Loucy (cell line): ENCODE results near the gene INSYN1.

Source experiments
- H2AFZ ChIP-seq: fragments of 200-600 bp; sonication (generic); 2 replicates; pipeline ENCODE4 v1.6.0; 2016; ENCODE audit warnings: antibody characterized with exemption, mild to moderate bottlenecking, low read length, moderate library complexity
- H3F3A ChIP-seq: fragments of 200-600 bp; 2 replicates; pipeline ENCODE4 v1.6.0; 2016; ENCODE audit warnings: antibody characterized with exemption, low read depth, mild to moderate bottlenecking
- H3K27me3 ChIP-seq: fragments of 200-600 bp; sonication (generic); 2 replicates; pipeline ENCODE4 v1.6.1; 2014; ENCODE audit warnings: low read length, mild to moderate bottlenecking; ENCODE audit not compliant: insufficient read depth, poor library complexity, severe bottlenecking
- H3K36me3 ChIP-seq: fragments of 200-600 bp; sonication (generic); 2 replicates; pipeline ENCODE4 v1.6.1; 2016; ENCODE audit warnings: low read length; ENCODE audit not compliant: insufficient read depth
- H3K4me1 ChIP-seq: fragments of 200-600 bp; sonication (generic); 2 replicates; pipeline ENCODE4 v1.5.1; 2014; ENCODE audit warnings: low read length, mild to moderate bottlenecking; ENCODE audit not compliant: insufficient read depth, poor library complexity, severe bottlenecking
- H3K4me2 ChIP-seq: fragments of 200-600 bp; sonication (generic); 2 replicates; pipeline ENCODE4 v1.6.0; 2014; ENCODE audit warnings: antibody characterized with exemption, low read length, low read depth, mild to moderate bottlenecking; ENCODE audit not compliant: poor library complexity, severe bottlenecking
- H3K4me3 ChIP-seq: fragments of 200-600 bp; sonication (generic); 2 replicates; pipeline ENCODE4 v1.5.1; 2014; ENCODE audit warnings: low read length, mild to moderate bottlenecking, mixed read lengths; ENCODE audit not compliant: poor library complexity, severe bottlenecking
- H3K79me2 ChIP-seq: fragments of 200-600 bp; sonication (generic); 2 replicates; pipeline ENCODE4 v1.6.1; 2014; ENCODE audit warnings: low read length; ENCODE audit not compliant: insufficient read depth
- H3K9ac ChIP-seq: fragments of 200-600 bp; sonication (generic); 2 replicates; pipeline ENCODE4 v1.6.0; 2014; ENCODE audit warnings: mild to moderate bottlenecking, low read depth, low read length, moderate library complexity; ENCODE audit not compliant: poor library complexity, severe bottlenecking
- H3K9me2 ChIP-seq: fragments of 200-600 bp; sonication (generic); replicated peaks from 2 replicates; pipeline ENCODE4 v1.6.1; 2016; ENCODE audit warnings: low read depth, low read length, mixed read lengths
- H3K9me3 ChIP-seq: fragments of 200-600 bp; sonication (generic); 2 replicates; pipeline ENCODE4 v1.6.1; 2014; ENCODE audit warnings: mild to moderate bottlenecking, antibody characterized with exemption, low read length, low read depth; ENCODE audit not compliant: insufficient read depth
- H4K20me1 ChIP-seq: fragments of 200-600 bp; sonication (generic); 2 replicates; pipeline ENCODE4 v1.6.0; 2014; ENCODE audit warnings: antibody characterized with exemption, low read length, mild to moderate bottlenecking; ENCODE audit not compliant: insufficient read depth, poor library complexity, severe bottlenecking
- EZH2phosphoT487 ChIP-seq: fragments of 200-600 bp; IDR thresholded peaks from 2 replicates; pipeline ENCODE4 v1.6.1; 2018; ENCODE audit warnings: antibody characterized with exemption, mild to moderate bottlenecking, moderate library complexity, borderline replicate concordance
- TF ChIP-seq, protein P1 (sequence below): fragments of 200-600 bp; sonication (generic); conservative IDR thresholded peaks from 2 replicates; pipeline ENCODE4 v1.5.1; 2014; ENCODE audit warnings: mild to moderate bottlenecking, antibody characterized with exemption, low read length

The INSYN1 gene

DNA sequence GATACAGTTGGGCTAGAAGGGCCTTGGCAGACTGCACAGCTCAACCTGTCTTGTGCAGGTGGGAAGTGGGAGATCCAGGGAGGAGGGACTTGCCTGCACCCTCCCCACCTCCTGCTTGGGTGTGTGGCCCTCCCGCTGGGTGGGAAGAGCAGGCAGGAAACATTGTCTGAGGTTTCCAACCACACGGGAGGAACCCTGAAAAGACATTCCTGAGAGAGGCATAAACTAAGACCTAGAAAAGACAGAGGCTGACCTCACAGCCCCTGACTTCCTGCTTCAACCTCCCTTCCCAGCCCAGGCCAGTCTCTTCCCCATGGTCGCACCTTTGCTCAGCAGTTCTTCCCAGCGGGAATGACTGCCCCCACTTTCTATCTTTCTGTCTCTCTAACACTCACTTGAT, 46.3 kb upstream of the INSYN1 start:
- H3K9ac ChIP-seq = no peak overlapping the region
- no peaks in the 10 kb centered on the region for H3F3A ChIP-seq
- H3K4me1 ChIP-seq = peaks cover 6% of the 10 kb centered on the region
- no peaks in the 10 kb centered on the region for H3K9me2 ChIP-seq
- no peaks in the 10 kb centered on the region for H4K20me1 ChIP-seq
- no peaks in the 10 kb centered on the region for H3K79me2 ChIP-seq
- H3K9me3 ChIP-seq = no peaks in the 10 kb centered on the region
- H2AFZ ChIP-seq = no peak overlapping the region
- TF ChIP-seq, protein P1, sequence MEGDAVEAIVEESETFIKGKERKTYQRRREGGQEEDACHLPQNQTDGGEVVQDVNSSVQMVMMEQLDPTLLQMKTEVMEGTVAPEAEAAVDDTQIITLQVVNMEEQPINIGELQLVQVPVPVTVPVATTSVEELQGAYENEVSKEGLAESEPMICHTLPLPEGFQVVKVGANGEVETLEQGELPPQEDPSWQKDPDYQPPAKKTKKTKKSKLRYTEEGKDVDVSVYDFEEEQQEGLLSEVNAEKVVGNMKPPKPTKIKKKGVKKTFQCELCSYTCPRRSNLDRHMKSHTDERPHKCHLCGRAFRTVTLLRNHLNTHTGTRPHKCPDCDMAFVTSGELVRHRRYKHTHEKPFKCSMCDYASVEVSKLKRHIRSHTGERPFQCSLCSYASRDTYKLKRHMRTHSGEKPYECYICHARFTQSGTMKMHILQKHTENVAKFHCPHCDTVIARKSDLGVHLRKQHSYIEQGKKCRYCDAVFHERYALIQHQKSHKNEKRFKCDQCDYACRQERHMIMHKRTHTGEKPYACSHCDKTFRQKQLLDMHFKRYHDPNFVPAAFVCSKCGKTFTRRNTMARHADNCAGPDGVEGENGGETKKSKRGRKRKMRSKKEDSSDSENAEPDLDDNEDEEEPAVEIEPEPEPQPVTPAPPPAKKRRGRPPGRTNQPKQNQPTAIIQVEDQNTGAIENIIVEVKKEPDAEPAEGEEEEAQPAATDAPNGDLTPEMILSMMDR = no peak
- TF ChIP-seq EZH2phosphoT487 = no peak
- no peak overlapping the region for H3K4me2 ChIP-seq
- H3K27me3 ChIP-seq = no peaks in the 10 kb centered on the region
- H3K4me3 ChIP-seq = no peak overlapping the region
- H3K36me3 ChIP-seq = no peaks in the 10 kb centered on the region

DNA sequence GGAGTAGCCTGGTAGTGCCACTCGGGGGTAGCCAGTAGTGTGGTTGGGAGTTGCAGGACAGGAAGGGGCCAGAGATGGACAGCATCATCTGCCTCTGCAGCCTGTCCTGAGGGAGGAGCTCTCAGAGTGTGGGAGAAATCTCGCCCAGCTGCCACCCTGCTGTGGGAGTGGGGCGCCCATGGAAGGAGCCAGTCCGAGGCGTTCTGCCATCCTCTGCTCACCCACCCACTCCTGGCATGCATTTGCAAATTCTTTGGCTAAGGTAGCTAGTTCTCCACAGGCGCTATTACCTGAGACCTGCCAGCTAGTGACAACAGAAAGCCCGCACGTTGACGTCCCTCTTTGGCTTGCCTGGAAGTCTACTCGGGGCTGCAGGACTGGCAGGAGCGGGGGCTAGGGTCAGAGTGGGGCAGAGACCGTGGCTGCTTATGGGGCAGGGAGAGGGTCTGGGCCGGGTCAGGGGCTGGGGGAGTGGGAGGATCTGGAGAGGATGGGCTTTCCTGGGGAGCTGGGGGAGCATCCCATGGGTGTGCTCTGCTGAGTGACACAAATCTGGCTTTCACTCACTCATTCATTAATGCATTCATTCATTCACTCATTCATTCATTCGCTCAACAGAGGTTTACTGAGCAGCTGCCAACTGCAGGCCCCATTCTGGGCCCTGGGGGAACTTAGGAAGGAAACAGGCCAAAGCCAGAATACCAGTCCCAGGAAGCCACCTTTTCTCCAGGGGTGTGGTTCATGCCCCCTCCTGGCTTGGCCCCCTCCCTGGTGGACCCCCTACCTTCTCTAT, 44.4 kb upstream of the INSYN1 start:
- Histone ChIP-seq H3K4me2 (no peak overlapping the region), H2AFZ (no peak overlapping the region), H3K9ac (no peak overlapping the region), H3K9me2 (no peaks in the 10 kb centered on the region), H3K27me3 (no peaks in the 10 kb centered on the region), H4K20me1 (no peaks in the 10 kb centered on the region), H3K9me3 (no peaks in the 10 kb centered on the region), H3F3A (no peaks in the 10 kb centered on the region), H3K4me1 (peaks cover 6% of the 10 kb centered on the region), H3K79me2 (no peaks in the 10 kb centered on the region), H3K4me3 (no peak overlapping the region), H3K36me3 (no peaks in the 10 kb centered on the region)
- TF ChIP-seq, protein P1 = no peak
- no peak for TF ChIP-seq EZH2phosphoT487

DNA sequence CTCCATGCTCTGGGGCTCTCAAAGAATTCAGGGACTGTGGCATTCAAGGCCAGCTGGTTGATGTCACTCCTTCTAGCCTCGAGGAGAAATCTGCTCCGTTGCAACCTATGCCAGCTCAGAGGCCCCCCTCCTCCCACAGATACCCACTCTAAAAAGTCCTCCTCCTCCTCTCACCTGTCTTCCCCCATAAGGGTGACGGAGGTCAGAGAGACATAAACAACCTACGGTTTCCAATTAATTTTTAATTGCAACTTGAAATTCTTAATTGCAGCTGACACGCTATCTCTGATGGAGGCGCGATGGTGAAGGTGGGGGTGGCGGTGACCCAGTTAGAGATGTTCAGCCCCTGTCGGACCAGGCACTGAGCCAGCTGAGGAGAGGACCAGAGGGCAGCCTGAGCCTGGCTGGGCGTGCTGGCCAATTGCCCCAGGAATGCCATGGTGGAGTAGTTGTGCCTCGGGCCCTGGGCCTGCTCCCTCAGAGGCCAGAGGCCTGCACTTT, 43.2 kb upstream of the INSYN1 start:
- H3K9me2 ChIP-seq = no peaks in the 10 kb centered on the region

More for the DNA sequence above, 43.2 kb upstream of the INSYN1 start:
- Histone ChIP-seq H3K27me3 (no peaks in the 10 kb centered on the region), H2AFZ (no peak overlapping the region), H3K4me2 (no peak overlapping the region), H3K9ac (no peak overlapping the region), H3K9me3 (no peaks in the 10 kb centered on the region), H3K4me1 (peaks cover 6% of the 10 kb centered on the region), H3K36me3 (no peaks in the 10 kb centered on the region), H3F3A (no peaks in the 10 kb centered on the region), H4K20me1 (no peaks in the 10 kb centered on the region), H3K79me2 (no peaks in the 10 kb centered on the region), H3K4me3 (no peak overlapping the region)
- TF ChIP-seq EZH2phosphoT487 = no peak
- TF ChIP-seq, protein P1 = no peak
